SIG-M5 treated with dmso at 0.1 percent for 504 hours (cell line): Measurements from ENCODE around the gene CNTNAP2.
"Not testable (repeated sequence)": the region's sequence is repeated elsewhere in the genome, so short reads cannot be mapped to it uniquely, and the experiment has no call there.

ENCODE experiments used
- DNase-seq: peaks from one replicate; lab custom pipeline; 2025; ENCODE audit not compliant: unreplicated experiment; lab: John Stamatoyannopoulos, UW

CNTNAP2 gene

DNA sequence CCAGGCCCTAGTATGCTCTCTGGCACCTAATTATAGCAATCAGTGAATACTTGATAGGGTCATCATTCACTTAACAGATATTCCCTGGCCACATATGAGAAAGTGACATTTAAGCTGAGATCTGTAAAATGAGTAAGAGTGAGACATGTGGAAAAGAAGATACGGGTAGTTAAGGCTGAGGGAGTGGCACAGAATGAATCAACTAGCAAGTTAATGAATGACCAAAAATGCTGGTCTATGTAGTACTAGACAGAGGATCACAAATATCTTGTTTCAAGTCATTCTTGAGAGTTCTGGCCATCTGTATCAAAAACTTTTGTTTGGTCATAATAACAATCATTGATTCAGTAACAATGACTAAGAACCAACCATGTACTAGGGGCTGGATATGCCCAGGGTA lies 954.9 kb downstream of the CNTNAP2 start:
- no peak for DNase-seq

DNA sequence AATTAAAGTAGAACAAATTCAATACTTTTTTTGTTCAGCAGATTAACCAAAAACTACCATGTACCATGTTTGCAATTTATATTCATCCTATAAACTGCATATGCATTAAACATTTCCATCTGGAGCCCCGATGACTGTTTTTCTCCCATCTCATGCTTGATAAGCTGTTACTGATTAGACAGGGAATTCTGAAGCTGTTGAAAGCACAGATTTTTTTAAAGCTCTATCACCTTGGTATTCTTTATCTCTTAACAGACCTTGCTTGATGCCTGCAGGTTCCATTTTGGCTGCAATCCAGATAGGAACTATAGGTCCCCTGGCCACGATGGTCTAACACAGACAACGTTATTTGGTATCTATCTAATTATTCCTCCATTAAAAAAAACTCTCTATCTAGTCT lies 961.7 kb downstream of the CNTNAP2 start:
- DNase-seq: no peak

GRCh38 chr7:147079083-147079482 lies 962.5 kb downstream of the CNTNAP2 start:
- no peak for DNase-seq

DNA sequence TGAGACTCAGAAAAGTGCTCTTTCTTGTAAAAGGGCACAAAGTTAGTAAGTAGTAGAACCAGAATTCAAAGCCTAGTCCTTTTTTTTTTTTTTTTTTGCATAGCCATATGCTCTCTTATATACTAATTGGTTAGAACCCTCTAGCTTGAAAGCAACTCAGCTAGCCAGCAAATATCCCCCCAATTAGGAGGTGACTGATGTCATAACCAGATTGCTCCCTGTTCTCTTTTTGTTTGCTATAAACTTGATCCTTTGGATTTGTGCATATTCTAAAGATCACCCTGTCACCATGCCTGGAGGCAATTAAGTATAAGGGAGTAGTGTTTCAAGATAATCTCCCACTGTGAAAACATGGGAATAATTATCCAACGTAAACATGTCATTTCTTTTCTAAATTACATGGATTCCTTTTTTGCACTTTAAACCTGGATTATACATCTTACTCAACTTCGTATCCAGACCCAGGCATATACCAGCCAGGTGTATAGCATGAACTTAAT lies 963.4 kb downstream of the CNTNAP2 start:
- no peak for DNase-seq

DNA sequence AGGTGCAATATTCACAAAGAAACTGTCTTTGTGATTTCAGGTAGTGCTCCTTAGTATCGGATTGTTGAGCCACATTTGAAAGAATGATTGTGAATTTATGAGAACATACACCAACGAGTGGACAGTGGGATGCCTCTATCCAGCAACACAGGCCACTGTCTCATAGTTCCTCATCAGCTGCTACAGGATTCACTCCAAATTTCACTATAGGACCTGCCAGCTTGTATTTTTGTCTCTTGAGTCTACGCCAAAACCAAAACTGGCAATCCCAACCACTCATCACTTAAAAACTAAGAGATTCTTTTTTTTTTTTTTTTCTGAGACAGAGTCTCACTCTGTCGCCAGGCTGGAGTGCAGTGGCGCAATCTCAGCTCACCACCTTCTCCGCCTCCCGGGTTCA lies 964.5 kb downstream of the CNTNAP2 start:
- DNase-seq: no peak

- no peak for DNase-seq
These were observed 972.5 kb downstream of the CNTNAP2 start for GRCh38 chr7:147089051-147089461.

DNA sequence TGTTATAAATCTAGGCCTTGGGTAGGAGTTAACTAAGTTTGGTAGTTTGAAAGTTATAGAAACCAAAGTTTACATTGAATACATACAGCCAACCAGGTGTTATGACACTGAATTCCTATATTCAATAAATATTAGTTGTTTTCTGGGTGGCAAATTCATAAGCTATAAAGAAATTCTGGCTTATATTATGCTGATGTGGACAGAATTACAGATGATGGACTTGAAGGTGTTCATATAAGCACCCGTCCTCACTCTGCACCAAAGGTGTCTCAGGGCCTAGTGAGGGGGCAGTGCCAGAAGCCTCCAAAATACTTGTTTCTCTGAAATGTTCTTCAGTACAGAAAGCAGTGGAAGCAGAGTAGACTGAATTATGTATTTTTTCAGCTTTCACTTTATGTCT lies 973.0 kb downstream of the CNTNAP2 start:
- no peak for DNase-seq

GRCh38 chr7:147096629-147097028 lies 980.0 kb downstream of the CNTNAP2 start:
- DNase-seq: no peak

DNA sequence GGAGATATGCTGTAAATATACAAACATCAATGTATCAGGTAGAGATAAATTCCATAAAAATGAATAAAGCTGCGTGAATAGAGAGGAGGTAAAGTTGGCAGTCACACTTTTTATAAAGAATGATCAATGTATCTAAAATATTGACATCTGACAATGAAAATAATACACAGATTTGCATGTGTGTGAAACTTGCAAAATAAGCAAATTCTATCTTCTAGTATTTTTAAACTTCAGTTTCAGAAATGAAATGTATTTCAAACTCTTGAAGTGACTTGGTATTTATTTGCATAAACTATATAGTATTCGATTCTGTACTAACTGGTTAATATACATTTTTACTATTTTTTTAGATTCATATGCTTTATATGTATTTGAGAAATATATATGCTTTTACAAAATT lies 986.6 kb downstream of the CNTNAP2 start:
- DNase-seq: no peak

DNA sequence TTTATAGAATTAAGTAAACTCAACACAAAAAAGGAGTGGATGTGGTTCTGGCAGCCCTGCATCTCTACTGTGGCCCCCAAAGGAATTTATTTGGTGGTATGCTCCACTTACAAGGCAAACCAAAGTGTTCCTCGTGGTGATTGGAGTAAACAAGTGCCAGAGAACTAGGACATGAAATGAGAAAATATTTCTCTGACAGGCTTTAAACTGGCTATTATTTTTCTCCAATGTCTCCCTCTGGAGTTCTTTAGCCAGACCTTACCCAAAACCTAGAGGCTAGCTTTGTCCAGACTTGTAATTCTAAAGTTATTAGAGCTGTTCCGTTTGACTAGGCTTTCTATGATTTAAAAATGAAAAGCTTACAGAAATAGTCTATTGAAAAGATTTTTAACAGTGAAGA lies 990.1 kb downstream of the CNTNAP2 start:
- DNase-seq: no peak

DNA sequence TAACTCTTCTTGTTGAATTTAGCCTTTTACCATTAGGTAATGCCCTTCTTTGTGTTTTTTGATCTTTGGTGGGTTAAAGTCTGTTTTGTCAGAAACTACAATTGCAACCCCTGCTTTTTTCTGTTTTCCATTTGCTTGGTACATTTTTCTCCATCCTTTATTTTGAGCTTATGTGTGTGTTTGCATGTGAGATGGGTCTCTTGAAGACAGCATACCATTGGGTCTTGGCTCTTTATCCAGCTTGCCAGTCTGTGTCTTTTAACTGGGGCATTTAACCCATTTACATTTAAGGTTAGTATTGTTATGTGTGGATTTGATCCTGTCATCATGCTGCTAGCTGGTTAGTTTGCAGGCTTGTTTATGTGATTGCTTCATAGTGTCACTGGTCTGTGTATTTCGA lies 997.9 kb downstream of the CNTNAP2 start:
- not testable (repeated sequence) for DNase-seq

GRCh38 chr7:147136352-147136751 lies 1019.8 kb downstream of the CNTNAP2 start:
- no peak for DNase-seq

DNA sequence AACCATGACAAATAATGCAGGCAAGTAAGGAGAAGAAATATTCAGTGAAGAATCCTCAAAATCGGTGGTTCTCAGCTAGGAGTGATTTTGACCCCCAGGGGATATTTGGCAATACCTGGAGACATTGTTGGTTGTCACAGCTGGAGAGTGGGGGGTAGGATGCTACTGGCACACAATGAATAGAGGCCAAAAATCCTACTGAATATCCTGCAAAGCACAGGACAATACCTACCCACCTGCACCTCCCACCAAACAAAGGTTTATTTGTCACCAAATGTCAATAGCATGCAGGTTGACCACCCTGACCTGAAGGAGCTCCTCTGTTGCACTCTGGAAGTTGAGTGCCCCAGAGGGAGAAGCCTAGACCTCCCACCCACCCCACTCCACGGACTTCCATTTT lies 1028.6 kb downstream of the CNTNAP2 start:
- no peak for DNase-seq

DNA sequence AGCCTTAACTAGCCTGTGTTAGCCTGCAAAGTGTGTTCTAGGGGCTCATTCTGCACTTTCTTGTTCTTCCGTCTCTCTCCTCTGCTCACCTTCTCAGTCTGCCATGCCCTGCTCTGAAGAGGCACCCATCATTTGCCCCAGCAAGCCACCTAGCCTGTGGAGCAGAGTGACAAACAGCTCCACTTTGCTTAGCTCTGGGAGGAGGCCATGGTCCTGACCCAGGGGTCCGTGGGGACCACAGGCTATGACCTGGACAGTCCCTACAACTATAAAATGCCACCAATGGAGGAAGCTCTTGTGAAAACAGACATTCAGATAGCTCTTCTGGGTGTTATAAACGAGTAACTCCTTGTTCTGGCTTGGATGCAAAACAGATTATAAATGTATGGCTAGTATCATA lies 1029.6 kb downstream of the CNTNAP2 start:
- no peak for DNase-seq

GRCh38 chr7:147151661-147152060 lies 1035.1 kb downstream of the CNTNAP2 start:
- no peak for DNase-seq

GRCh38 chr7:147153571-147153970 lies 1037.0 kb downstream of the CNTNAP2 start:
- DNase-seq: no peak

- DNase-seq: no peak
These were observed 1044.8 kb downstream of the CNTNAP2 start for GRCh38 chr7:147161405-147161804.

- DNase-seq: no peak
These were observed 1053.9 kb downstream of the CNTNAP2 start for GRCh38 chr7:147170341-147171012.

GRCh38 chr7:147171013-147171391 lies 1054.4 kb downstream of the CNTNAP2 start:
- no peak for DNase-seq

- DNase-seq: no peak
These were observed 1057.3 kb downstream of the CNTNAP2 start for GRCh38 chr7:147173883-147174282.

DNA sequence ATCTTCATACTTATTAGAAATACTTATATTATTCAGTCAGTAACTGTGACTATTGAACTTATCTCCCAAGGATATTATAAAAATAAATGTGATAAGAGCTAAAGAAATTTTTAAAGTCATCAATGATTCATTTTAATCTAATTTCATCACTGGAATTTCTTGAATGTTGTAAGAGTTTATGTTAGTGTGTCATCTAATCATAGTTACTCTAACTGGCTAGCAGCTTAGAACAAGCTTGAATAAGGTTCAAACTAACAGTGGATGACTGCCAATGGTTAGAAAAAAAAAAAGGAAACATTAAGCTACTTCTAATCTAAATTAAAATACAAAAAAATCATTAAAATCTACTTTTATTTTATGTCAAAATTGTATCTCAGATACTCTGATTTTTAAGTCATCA lies 1066.3 kb downstream of the CNTNAP2 start:
- DNase-seq: no peak

GRCh38 chr7:147183276-147183675 lies 1066.7 kb downstream of the CNTNAP2 start:
- DNase-seq: no peak

DNA sequence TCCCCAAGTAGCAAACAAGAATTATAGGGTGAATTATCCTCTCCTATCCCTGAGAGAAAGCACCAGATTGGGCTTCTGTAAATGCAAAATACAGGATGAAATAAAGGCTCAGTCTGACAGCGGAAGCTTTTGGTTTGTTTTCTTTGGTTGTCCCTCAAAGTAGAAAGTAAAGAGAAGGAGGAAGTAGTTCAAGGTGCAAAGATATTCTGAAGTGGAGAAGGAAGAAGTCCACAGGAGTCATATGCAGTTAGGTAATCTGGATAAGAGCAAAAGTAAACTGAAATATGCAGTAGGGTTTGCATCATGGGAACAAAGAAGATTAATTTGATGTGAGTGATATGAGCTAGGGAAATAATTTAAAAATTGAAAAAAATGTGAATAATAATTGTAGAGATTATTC lies 1071.9 kb downstream of the CNTNAP2 start:
- DNase-seq: no peak
